HEK293 (cell line): ENCODE results near the gene PKNOX2.

ENCODE experiments used
- EGR2 ChIP-seq: fragments of 450-650 bp; formaldehyde crosslinking; IDR thresholded peaks from 2 replicates; pipeline ENCODE4 v1.5.1; 2016; ENCODE audit warnings: low read depth, missing biosample characterization, missing genetic modification characterization
- TRIM28 ChIP-seq: IDR thresholded peaks from 2 replicates; pipeline ENCODE4 v1.6.1; 2011; ENCODE audit warnings: low read length, control low read depth, borderline replicate concordance
- ZFP37 ChIP-seq: fragments of 450-650 bp; formaldehyde crosslinking; IDR thresholded peaks from 2 replicates; pipeline ENCODE4 v1.5.1; 2016; ENCODE audit warnings: missing biosample characterization, missing genetic modification characterization
- ZFP41 ChIP-seq: fragments of 450-650 bp; formaldehyde crosslinking; IDR thresholded peaks from 2 replicates; pipeline ENCODE4 v1.5.1; 2016; ENCODE audit warnings: missing biosample characterization, missing genetic modification characterization, borderline replicate concordance
- ZNF140 ChIP-seq: fragments of 450-650 bp; formaldehyde crosslinking; IDR thresholded peaks from 2 replicates; pipeline ENCODE4 v1.5.1; 2016; ENCODE audit warnings: missing biosample characterization, missing genetic modification characterization
- ZNF266 ChIP-seq: fragments of 450-650 bp; formaldehyde crosslinking; IDR thresholded peaks from 2 replicates; pipeline ENCODE4 v1.5.1; 2016; ENCODE audit warnings: missing biosample characterization, missing genetic modification characterization, low read depth
- ZNF776 ChIP-seq: fragments of 450-650 bp; formaldehyde crosslinking; IDR thresholded peaks from 2 replicates; pipeline ENCODE4 v1.5.0; 2017; ENCODE audit warnings: missing biosample characterization, missing genetic modification characterization, borderline replicate concordance
- TF ChIP-seq, protein P1 (sequence below): fragments of 450-650 bp; formaldehyde crosslinking; IDR thresholded peaks from 2 replicates; pipeline ENCODE4 v1.5.1; 2016; ENCODE audit warnings: missing biosample characterization, missing genetic modification characterization
- TF ChIP-seq, protein P2 (sequence below): fragments of 450-650 bp; formaldehyde crosslinking; IDR thresholded peaks from 2 replicates; pipeline ENCODE4 v1.5.1; 2016; ENCODE audit warnings: missing biosample characterization, missing genetic modification characterization
- TF ChIP-seq, protein P3 (sequence below): fragments of 450-650 bp; formaldehyde crosslinking; IDR thresholded peaks from 2 replicates; pipeline ENCODE4 v1.5.1; 2016; ENCODE audit warnings: missing biosample characterization, missing genetic modification characterization
- TF ChIP-seq, protein P4 (sequence below): sonication (generic); formaldehyde crosslinking; IDR thresholded peaks from 2 replicates; pipeline ENCODE4 v1.8.1; 2022; ENCODE audit warnings: mild to moderate bottlenecking, moderate library complexity, missing genetic modification reagents

DNA sequence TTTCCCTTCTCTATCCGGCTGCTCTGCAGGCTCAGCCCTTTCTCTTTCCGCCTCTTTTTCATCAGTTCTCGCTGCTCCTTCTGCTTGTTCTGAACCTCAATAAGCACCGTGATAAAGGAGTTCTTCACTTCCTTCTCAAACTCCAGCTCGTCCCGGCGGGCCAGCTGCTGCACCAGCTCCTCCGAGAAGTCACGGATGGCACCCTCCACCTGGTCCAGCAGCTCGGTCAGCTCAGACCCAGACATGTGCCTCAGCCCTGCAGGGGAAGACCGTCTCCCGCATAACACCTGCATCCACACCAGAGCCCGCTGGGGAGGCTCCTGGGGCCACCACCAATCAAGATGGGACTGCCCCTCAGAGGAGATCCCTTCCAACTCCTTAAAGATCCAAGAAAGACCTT is 291.3 kb downstream of the PKNOX2 start:
- TF ChIP-seq, protein P1, sequence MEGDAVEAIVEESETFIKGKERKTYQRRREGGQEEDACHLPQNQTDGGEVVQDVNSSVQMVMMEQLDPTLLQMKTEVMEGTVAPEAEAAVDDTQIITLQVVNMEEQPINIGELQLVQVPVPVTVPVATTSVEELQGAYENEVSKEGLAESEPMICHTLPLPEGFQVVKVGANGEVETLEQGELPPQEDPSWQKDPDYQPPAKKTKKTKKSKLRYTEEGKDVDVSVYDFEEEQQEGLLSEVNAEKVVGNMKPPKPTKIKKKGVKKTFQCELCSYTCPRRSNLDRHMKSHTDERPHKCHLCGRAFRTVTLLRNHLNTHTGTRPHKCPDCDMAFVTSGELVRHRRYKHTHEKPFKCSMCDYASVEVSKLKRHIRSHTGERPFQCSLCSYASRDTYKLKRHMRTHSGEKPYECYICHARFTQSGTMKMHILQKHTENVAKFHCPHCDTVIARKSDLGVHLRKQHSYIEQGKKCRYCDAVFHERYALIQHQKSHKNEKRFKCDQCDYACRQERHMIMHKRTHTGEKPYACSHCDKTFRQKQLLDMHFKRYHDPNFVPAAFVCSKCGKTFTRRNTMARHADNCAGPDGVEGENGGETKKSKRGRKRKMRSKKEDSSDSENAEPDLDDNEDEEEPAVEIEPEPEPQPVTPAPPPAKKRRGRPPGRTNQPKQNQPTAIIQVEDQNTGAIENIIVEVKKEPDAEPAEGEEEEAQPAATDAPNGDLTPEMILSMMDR (tag by site-specific recombination), result no peak
- TF ChIP-seq EGR2 (tag by site-specific recombination) (no peak), ZNF776 (tag by site-specific recombination) (no peak), ZFP41 (no peak), ZFP37 (tag by site-specific recombination) (no peak), TRIM28 (no peak), ZNF140 (tag by site-specific recombination) (no peak), ZNF266 (tag by site-specific recombination) (no peak)
- TF ChIP-seq, protein P2, sequence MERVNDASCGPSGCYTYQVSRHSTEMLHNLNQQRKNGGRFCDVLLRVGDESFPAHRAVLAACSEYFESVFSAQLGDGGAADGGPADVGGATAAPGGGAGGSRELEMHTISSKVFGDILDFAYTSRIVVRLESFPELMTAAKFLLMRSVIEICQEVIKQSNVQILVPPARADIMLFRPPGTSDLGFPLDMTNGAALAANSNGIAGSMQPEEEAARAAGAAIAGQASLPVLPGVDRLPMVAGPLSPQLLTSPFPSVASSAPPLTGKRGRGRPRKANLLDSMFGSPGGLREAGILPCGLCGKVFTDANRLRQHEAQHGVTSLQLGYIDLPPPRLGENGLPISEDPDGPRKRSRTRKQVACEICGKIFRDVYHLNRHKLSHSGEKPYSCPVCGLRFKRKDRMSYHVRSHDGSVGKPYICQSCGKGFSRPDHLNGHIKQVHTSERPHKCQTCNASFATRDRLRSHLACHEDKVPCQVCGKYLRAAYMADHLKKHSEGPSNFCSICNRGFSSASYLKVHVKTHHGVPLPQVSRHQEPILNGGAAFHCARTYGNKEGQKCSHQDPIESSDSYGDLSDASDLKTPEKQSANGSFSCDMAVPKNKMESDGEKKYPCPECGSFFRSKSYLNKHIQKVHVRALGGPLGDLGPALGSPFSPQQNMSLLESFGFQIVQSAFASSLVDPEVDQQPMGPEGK (tag by site-specific recombination), result no peak
- TF ChIP-seq, protein P3, sequence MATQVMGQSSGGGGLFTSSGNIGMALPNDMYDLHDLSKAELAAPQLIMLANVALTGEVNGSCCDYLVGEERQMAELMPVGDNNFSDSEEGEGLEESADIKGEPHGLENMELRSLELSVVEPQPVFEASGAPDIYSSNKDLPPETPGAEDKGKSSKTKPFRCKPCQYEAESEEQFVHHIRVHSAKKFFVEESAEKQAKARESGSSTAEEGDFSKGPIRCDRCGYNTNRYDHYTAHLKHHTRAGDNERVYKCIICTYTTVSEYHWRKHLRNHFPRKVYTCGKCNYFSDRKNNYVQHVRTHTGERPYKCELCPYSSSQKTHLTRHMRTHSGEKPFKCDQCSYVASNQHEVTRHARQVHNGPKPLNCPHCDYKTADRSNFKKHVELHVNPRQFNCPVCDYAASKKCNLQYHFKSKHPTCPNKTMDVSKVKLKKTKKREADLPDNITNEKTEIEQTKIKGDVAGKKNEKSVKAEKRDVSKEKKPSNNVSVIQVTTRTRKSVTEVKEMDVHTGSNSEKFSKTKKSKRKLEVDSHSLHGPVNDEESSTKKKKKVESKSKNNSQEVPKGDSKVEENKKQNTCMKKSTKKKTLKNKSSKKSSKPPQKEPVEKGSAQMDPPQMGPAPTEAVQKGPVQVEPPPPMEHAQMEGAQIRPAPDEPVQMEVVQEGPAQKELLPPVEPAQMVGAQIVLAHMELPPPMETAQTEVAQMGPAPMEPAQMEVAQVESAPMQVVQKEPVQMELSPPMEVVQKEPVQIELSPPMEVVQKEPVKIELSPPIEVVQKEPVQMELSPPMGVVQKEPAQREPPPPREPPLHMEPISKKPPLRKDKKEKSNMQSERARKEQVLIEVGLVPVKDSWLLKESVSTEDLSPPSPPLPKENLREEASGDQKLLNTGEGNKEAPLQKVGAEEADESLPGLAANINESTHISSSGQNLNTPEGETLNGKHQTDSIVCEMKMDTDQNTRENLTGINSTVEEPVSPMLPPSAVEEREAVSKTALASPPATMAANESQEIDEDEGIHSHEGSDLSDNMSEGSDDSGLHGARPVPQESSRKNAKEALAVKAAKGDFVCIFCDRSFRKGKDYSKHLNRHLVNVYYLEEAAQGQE (tag by site-specific recombination), result no peak
- TF ChIP-seq, protein P4, sequence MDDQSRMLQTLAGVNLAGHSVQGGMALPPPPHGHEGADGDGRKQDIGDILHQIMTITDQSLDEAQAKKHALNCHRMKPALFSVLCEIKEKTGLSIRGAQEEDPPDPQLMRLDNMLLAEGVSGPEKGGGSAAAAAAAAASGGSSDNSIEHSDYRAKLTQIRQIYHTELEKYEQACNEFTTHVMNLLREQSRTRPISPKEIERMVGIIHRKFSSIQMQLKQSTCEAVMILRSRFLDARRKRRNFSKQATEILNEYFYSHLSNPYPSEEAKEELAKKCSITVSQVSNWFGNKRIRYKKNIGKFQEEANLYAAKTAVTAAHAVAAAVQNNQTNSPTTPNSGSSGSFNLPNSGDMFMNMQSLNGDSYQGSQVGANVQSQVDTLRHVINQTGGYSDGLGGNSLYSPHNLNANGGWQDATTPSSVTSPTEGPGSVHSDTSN (CRISPR knock-in tag), result no peak
